GM19025 (cell line): Measurements from ENCODE around the gene MYCBPAP.

Experiments used
- ATAC-seq: cut with Tn5 transposase; IDR thresholded peaks from one replicate; pipeline ENCODE4 v1.9.1; 2021; ENCODE audit warnings: mild to moderate bottlenecking, low read depth, moderate library complexity; ENCODE audit not compliant: unreplicated experiment

MYCBPAP gene

DNA sequence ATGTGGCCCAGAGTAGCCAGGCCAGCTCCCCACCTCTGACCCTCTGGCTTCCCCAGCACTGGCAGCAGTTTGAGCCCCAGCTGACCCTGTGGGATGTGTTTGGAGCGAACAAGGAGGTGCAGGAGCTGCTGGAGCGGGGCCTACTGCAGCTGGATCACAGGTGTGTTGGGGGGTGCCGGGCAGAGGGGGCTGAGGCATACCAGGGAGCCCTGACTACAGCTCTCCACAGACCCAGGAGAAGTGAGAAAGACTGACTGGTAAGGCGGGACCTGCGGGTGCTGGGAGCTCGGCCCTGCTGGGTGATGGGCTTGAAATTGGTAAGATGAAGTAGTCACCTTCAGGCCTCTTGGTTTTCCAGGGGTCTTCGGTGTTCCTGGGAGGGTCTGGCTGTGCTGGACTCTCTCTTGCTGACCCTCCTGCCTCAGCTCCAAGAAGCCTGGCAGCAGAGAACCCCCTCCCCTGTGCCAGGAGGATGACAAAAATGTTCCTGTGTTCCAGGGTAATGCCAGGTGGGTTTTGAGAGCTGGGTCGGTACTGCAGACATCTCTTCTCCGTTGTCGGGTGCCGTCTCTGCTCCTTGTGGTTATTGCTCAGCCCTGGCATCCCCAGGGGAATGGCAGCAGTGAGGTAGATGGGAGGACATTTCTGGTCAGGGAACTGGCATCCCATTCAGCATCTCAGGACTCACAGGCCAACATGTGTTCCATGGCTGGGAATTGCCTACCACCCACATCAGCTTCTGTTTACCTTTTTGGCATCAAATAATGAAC, 23.7 kb upstream of the MYCBPAP start:
- ATAC-seq = no peak

DNA sequence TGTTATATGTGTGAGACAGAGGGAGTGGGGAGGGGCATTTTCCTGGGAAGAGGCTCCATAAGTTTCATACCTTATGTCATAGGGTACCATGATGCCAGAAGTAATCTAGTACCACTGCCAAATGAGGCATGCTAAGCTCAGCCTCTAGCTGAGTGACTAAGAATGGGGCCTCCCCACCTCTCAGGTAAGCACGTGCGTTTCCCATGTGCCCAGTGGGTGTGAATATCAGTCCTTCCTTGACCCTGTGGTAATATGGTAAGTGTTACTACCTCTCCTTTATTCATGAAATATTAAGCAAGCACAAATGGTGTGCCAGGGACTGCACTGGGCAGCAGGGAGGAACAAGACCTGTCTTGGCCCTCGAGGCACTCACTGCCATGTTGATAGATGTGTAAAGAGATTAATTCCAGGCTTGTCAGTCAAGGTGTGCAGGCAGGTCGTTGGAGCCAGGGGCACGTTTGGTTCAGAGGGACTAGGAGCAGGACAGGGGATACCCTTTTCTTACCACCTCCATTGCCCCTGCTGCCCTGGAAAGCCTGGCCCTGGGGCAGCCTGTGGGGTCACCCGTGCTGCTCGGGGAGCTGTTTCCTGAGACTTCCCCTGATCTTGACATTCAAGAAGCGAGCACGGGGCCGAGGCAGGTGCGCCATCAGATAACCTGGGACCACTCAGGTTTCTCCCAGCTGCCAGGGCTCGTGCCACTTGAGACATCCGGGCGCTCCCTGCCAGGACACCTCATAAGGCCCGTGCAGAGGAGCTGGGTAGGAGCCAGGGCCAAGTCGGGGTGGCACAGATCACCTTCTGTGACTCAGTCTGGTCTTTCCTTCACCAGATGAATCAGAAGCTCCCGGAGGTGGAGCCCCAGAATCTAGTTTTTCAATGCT, 20.8 kb upstream of the MYCBPAP start:
- ATAC-seq = no peak

DNA sequence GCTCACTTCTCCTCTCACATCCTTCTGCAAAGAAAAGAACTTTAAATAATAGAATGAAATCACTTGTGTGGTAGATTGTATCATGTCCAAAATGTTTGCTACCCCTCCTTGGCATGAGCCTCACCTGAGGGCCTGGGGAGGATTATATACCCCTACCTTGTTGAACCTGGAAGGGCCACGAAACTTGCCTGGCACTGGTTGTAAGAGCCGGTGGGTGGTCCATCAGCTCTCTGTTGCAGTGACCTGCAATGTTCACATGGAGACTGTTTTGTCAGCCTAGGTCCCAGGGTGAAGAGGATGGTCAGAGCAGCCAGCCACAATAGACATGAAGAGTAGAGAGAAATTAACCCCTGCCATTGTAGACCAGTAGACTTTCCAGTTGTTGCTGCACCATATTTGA, 19.4 kb upstream of the MYCBPAP start:
- ATAC-seq = no peak

DNA sequence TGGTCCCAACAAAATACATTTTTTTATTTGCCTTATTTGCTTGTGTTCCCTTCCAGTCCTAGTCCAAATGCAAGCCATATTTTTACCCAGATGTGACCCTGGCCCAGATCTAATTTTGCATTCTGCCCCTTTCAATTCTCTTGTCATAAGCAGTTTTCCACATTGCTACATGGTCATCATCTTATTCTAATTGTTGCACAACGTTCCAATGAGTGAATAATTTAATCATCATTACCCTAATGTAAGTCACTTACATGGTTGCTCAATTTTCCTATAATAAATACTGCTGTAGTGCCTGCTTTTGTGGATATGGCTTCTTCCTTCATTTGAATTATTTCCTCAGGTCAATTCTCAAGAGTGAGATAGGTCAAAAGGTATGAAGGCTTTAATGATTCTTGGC, 16.7 kb upstream of the MYCBPAP start:
- ATAC-seq = no peak

DNA sequence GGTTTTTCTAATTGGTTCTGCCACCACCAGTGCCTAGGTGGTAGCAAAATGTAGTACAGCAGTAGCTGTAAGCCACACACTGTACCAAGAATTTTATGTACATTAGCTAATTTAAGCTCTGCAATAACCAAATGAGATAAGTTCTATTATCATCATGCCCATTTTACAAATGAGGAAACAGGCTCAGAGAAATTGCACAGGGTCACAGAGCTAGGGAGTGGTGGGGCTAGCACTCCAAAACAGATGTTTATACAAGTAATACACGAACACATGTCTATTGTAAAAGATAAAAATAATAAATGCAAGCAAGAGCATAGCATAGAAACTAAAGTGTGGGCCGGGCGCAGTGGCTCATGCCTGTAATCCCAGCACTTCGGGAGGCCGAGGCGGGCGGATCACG, 16.0 kb upstream of the MYCBPAP start:
- no peak for ATAC-seq

DNA sequence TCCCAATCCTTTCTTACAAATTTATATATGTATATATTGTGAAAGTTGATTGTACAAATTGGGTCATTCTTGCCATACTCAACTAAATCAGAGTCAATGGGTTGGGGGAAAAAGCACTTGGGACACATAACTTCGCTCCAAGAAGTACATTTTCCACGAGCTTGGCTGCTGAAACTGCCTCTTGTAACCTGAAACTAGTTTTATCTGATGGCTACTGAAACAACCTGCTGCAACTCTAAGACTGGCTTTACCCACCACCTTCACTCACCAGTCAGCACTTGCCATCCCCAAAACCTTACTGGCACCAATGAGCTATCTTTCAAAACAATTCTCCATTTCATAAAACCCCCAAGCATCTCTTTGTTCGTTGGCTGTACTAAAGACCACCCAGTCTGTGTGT, 14.5 kb upstream of the MYCBPAP start:
- ATAC-seq = no peak

DNA sequence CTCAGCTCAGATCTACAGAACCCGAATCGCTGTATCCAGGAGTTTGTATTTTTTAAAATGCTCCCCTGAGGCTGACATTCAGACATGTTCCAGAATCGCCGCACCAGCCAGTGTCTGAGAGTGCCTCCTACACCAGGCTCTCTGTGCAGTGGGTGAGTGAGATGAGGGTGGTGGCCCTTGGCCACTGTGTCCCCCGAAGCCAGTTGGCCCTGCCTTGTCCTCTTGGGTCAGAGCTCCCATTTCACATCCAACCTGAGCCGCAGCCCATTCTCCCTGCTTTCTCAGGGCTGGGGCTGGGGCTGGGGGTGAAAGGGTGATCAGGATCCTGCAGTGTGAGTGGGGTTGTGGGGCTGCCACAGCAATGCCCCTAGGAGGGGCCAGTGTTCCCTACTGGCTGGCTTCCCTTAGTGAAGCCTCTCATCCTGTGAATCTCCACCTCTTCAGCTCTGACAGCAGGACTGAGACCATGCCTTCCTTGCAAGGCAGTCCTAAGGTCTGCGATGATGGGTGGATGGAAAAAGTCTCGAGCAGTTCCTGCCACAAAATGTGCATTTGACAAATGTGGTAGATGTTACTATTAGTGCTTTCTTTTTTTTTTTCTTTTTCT, 12.9 kb upstream of the MYCBPAP start:
- no peak for ATAC-seq

DNA sequence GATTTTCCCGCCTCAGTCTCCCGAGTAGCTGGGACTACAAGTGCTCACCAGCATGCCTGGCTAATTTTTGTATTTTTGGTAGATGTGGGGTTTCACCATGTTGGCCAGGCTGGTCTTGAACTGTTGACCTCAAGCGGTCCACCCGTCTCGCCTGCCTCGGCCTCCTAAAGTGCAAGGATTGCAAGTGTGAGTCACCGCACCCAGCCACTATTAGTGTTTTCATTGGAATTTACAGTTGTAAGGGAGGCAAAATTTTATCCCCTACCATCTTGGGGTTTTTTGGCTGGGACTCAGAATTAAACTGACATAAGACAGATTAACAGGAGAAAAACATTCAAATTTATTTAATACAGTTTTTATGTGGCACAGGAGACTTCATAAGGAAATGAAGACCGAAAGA, 12.3 kb upstream of the MYCBPAP start:
- no peak for ATAC-seq

DNA sequence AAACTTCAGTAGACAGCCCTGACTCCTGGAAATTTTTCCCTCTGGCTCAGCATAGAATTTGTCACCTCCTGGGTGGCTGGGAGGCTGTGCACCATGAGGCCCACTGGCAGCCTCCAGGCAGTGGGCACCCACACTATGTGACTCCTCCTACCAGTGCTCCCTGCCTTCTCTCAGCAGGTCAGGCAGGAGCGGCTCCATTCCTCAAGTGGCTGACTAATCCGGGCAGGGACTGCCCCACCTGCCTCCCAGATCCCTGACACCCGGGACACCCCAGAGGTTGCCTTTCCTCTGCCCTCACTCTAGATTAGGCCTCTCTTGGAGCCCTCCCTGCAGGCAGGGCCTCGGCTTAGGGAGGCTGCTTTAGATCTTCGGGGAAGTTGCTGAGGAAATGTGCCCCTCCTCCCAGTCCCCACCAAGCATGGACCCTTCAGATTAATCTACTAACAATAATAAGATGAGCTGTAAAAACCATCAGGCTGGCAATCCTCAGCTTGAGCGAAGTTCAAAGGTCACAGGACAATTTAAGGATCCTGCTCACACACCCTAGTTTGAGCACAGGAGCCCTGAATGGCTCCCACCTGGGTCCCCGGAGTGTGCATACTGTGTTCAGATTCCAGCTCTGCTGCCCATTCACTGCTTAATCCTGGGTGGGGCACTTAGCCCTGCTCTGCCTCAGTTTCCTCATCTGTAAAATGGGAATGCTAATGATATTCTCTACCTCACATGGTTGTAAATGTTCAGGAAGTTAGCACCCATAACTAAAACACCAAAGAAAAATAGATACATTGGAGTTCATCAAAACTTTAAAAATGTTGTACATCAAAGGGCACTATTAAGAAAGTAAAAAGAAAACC, 10.0 kb upstream of the MYCBPAP start:
- ATAC-seq = no peak

DNA sequence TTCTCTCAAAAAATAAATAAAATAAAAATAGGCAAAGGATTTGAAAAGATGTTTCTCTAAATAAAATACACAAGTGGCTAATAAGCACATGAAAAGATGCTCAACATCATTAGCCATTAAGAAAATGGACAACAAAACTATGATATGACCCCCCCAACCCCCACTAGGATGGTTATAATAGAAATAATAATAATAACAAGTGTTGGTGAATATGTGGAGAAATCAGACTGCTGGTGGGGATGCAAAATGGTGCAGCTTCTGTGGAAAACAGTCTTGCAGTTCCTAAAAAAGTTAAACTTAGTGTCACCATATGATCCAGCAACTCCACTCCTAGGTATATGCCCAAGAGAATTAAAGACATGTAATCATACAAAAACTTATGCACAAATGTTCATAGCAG, 9.0 kb upstream of the MYCBPAP start:
- no peak for ATAC-seq

DNA sequence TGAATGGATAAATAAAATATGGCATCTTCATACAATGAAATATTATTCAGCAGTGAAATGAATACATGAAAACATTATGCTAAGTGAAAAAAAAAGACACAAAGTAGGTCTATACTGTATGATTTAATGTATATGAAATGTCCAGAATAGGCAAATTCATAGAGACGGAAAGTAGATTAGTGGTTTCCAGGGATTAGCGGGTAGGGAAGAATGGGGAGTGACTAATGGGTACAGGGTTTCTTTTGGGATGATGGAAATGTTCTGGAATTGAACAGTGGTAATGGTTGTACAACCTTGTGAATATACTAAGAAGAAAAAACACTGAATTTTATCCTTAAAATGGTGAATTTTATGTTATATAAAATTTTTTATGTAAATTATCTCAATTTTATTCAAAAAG, 8.5 kb upstream of the MYCBPAP start:
- ATAC-seq = no peak

DNA sequence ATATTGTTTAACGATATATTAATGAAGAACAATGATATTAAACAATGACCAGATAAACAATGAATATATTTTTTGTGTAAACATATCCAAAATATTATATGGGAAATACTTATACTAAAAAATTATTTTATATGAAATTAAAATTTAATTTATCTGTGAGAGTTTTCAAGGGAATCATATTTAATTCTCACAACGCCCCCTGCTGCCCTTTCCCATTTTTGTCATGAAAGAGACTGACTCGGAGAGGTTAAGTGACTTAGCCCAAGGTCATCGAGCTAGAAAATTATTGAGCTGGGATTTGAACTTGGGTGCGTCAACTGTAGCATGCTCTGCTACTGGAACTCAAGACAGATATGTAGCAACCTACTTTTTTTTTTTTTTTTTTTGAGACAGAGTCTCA, 7.2 kb upstream of the MYCBPAP start:
- ATAC-seq = no peak

DNA sequence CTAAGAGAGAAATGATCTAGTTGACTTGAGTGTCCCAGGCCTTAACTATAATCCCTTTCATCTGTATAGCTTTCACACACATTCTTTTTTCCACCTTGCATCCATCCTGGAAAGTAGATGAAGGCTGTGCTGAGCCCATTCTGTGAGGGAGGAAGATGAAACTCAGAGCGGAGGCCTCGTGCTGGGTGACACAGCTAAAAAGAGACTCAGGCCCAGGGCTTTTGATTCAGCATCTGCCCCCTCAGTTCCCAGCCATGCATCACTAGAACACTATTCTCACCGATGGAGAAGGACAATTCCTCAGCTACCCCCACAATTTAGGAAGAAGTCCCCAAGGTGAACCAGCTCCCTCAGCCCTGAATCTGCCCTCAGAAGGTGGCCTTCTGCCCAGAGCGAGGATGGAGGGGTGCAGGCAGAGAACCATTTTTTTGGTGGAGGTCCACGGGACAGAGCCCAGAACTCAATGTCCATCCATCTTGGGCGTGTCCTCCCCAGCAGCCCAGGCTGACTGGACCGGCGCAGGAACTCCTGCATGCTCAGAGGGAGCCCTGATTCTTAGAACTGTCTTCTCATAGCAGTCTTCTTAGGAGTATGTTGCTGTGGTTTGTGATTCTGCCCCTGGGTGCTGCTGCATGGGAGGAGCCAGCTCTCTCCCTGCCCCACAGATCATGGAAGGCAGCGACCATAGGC, 5.8 kb upstream of the MYCBPAP start:
- no peak for ATAC-seq

DNA sequence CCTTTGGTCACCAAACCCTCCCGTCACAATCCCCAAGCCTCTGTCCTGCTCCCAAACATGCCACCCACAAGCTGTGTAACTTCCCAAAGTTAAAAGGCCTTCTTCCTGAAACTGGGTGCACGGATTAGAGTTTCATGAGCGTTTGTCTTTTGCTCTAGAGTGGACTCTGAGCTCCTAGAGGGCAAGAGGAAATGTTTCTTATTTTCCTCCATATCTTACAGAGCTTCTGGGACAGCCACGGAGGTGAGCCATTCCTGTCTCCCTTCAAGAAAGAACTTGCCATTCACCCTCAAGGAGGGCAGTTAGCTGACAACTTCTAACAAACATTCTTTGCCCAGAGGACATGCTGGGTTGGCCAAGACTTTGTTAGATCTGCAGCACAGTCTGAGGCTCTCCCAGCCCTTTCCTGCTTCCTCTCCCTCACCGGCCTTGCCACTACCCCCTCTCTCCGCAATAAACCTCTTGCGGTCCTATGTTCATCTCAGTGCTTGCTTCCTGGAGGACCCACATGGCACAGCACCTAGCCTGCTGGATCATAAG, 2.6 kb upstream of the MYCBPAP start:
- ATAC-seq = no peak

DNA sequence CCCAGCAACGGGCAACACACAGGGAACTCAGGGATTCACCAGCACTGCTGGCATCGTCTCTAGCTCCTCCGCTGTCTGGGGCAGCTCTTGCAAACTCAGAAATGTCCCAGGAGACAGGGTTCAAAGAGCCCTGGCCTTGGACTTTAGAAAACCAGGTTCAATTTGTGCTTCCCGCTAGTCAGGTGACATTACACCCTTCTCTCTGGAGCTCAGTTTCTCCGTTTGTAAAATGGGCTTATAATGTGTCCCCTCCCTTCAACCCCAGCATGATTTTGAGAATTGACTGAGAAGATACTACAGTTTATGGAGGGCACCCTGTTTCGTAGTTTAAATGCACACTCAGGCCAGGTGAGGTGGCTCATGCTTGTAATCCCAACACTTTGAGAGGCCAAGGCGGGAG, 1.9 kb upstream of the MYCBPAP start:
- no peak for ATAC-seq

DNA sequence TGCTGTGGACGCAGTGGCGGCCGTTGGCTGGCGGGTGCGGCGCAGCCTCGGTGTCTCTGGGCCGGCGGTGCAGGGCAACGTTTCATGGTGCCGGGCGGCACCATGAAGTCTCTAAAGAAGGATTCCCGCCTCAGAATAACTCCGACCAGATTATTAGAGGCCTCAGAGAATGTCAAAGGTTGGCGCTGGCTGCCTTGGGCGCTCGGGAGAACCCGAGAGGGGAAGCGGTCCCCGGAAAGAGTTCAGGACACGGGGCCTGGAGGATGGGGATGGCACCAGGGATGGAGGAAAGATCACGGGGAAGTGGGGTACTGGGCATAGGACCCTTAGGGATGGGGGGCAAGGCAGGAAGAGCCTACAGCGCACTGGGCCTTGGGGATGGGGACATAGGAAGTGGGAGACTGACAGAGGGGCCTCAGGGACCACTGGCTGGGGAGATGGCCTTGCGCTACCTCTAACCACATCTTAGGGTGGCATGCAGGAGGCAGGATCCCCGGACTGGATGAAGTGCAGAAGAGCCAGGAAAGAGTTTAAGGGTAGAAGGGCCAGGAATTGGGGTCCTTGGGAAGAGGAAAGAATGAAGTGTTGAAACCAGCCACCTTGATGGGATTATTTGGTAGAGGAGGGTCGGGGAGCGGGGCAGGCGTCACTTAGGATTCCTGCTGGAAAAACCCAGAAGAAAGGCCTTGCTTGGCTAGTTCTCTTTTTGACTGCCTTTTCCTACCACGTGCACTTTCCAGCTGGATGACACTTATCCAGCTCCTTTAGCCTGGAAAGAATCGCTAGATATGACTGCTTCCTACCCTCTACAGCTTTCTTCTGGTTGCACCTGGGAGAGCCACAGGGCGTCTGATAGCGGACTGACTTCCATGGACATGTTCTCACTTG, 578 bp downstream of the MYCBPAP start:
- no peak for ATAC-seq

DNA sequence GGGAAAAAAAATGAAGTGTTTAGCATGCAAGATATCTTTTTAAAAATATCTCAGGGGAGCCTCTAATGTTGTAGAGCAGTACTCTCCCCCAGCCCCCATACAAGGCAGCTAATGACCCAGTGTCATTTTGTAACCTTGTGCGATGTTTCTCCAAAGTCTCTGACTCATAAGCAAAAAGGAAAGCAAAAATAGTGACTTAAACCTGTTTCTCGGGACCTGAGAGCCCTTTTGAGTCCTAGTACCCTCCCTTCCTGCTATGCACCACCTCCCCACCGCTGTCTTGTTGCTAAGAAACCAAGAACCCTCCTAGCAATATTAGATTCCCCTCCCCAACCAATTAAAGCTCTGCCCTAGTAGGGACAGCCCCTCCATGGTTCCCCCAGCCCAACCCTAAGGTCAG, 2.8 kb downstream of the MYCBPAP start:
- ATAC-seq = peak; percentile 85

DNA sequence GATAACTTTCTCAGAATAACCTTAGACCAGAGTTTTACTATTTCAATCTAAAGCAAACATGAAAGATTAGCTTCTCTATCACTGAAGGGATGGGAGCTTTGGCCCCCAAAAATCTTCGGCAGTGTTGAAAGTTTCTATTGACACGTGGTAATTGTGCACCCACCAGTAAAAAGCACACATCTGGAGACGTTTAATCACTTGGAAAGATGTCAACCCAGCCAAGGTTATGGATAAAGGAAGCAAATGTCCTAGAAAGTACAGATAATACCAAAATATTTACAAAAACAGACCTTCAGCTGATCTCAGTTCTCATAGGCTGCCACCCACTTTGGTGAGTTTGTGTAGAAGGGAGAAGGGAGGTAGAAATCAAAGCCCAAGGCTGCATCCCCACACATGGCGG, 5.3 kb downstream of the MYCBPAP start:
- ATAC-seq = no peak

DNA sequence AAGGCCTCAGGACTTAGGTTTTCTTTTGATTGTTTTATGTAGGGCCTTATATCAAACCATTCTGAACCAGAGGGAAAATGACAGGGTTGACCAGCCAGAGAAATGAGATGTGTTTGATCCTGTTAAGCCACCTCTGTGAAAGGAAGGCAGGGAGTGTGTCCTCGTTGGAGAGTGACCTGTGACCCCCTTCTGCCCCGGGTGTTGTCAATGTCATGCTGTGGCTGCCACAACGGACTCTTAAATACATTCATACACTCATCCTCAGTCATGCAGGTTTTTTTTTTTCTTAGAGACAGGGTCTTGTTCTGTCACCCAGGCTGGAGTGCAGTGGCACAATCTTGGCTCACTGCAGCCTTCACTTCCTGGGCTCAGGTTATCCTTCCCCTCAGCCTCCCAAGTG, 6.1 kb downstream of the MYCBPAP start:
- no peak for ATAC-seq
